HFFc6 (cell line): Measurements from ENCODE around the gene RGS14. TPM values are rescaled to one million over a fixed set of nuclear protein-coding genes. Genes with fewer than 3 reads are reported as not detected.
"Not testable (repeated sequence)": the region's sequence is repeated elsewhere in the genome, so short reads cannot be mapped to it uniquely, and the experiment has no call there.

ENCODE experiments used
- DNase-seq: peaks from one replicate; pipeline ENCODE4 v3.0.0-alpha.2; 2018
- H3K27ac Mint-ChIP-seq: 2 replicates; pipeline ENCODE4 v1.8.0; 2020; ENCODE audit warnings: mild to moderate bottlenecking, mixed read lengths
- H3K27me3 Mint-ChIP-seq: 2 replicates; pipeline ENCODE4 v1.8.0; 2021; ENCODE audit warnings: mild to moderate bottlenecking, moderate library complexity, mixed read lengths; ENCODE audit not compliant: insufficient read depth
- H3K36me3 Mint-ChIP-seq: 2 replicates; pipeline ENCODE4 v1.8.0; 2021; ENCODE audit warnings: low read depth, mixed read lengths
- H3K4me1 Mint-ChIP-seq: 2 replicates; pipeline ENCODE4 v1.8.0; 2020; ENCODE audit warnings: low read depth, mixed read lengths
- H3K4me3 Mint-ChIP-seq: 2 replicates; pipeline ENCODE4 v1.8.0; 2020; ENCODE audit warnings: mild to moderate bottlenecking, moderate library complexity, mixed read lengths
- H3K9me3 Mint-ChIP-seq: 2 replicates; pipeline ENCODE4 v1.8.0; 2020; ENCODE audit warnings: mild to moderate bottlenecking, mixed read lengths
- total RNA-seq, 6 experiments: library from RNA; stranded (reverse); fragmentation: NEBNext Ultra II Directional; extraction: Animal tissue kit (Norgen Biotek cat#: 25700); gene quantifications; 2 replicates in 1 of 6; 3 replicates in 5 of 6; pipeline ENCODE4 v1.2.3, GENCODE V29; 2021
- TF ChIP-seq, protein P1 (sequence below): fragments of 200-600 bp; sonication (generic); IDR thresholded peaks from 2 replicates; pipeline ENCODE4 v1.5.0; 2021; ENCODE audit warnings: antibody characterized with exemption, mild to moderate bottlenecking

The RGS14 gene
- total RNA-seq, 6 experiments from 2014 or later: 1.0 to 2.2 (median 1.2) TPM

DNA sequence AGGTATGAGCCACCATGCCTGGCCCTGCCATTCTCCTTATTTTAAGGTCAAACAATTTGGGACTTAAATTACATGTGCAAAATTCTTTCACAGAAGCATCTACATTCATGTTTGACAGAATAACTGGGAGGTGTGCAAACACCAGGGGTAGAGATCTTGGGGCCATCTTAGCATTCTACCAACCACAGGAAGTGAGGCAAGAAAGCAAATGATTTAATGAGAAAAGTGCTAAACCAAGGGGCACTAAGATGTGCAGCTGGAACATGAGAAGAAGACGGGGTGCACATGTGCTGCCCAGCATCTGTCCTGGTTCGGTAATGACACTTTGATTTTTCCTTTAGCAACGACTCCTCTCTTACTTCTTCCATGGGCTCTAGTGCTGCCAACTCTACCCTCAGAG lies 52.9 kb downstream of the RGS14 start:
- Mint-ChIP-seq H3K9me3 (no peaks in the 10 kb centered on the region), H3K4me1 (0 out of 2 replicates have a peak, but pooled peaks cover 7% of the 10 kb centered on the region), H3K27me3 (peaks cover 22% of the 10 kb centered on the region), H3K4me3 (no peak overlapping the region), H3K27ac (no peak overlapping the region), H3K36me3 (no peaks in the 10 kb centered on the region)
- TF ChIP-seq, protein P1, sequence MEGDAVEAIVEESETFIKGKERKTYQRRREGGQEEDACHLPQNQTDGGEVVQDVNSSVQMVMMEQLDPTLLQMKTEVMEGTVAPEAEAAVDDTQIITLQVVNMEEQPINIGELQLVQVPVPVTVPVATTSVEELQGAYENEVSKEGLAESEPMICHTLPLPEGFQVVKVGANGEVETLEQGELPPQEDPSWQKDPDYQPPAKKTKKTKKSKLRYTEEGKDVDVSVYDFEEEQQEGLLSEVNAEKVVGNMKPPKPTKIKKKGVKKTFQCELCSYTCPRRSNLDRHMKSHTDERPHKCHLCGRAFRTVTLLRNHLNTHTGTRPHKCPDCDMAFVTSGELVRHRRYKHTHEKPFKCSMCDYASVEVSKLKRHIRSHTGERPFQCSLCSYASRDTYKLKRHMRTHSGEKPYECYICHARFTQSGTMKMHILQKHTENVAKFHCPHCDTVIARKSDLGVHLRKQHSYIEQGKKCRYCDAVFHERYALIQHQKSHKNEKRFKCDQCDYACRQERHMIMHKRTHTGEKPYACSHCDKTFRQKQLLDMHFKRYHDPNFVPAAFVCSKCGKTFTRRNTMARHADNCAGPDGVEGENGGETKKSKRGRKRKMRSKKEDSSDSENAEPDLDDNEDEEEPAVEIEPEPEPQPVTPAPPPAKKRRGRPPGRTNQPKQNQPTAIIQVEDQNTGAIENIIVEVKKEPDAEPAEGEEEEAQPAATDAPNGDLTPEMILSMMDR: no peak
- DNase-seq: no peak

DNA sequence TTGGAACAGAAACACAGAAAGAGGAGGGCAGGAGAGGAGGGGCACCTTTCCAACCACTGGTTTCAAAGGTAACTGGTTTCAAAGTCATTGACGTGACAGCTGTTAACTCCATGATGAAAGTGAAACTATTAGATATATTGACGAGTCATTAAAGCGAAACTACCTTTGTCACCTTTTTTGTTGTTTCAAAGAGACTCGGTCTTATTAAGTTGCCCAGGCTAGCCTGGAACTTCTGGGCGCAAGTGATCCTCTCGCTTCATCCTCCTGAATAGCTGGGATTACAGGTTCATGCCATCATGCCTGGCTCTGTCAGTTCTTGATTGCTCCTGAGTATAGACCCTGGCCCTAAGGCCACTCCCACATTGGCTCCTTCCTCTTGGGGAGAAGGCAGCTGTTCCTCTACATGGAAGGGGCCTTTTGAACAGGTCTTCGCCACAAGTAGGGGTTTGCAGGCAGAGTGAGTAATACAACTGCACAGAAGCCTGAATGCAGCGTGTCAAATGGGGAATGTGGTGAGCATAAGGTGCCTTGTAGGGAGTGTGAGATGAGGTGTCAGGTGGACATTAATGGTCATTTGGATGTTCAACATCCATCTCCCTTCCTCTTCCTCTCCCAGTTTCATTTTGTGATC lies 55.0 kb downstream of the RGS14 start:
- TF ChIP-seq, protein P1: no peak
- H3K36me3 Mint-ChIP-seq: no peaks in the 10 kb centered on the region
- no peak overlapping the region for H3K27ac Mint-ChIP-seq
- DNase-seq: no peak
- peaks cover 18% of the 10 kb centered on the region for H3K27me3 Mint-ChIP-seq
- no peak overlapping the region for H3K4me3 Mint-ChIP-seq
- H3K4me1 Mint-ChIP-seq: 0 out of 2 replicates have a peak, but pooled peaks cover 7% of the 10 kb centered on the region
- H3K9me3 Mint-ChIP-seq: no peaks in the 10 kb centered on the region

DNA sequence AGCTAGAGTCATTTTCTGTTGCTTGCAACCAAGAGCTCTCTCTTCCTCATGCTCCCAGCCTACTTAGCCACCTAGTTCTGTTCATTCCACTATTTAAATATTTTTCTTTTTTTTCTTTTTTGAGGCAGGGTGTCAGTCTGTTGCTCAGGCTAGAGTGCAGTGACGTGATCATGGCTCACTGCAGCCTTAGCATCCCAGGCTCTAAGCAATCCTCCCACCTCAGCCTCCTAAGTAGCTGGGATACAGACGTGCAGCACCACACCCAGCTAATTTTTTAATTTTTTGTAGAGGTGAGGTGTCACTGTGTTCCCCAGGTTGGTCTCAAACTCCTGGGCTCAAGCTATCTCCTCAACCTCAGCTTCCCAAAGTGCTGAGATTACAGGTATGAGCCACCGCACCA lies 56.8 kb downstream of the RGS14 start:
- H3K9me3 Mint-ChIP-seq: no peaks in the 10 kb centered on the region
- H3K27me3 Mint-ChIP-seq: peaks cover 17% of the 10 kb centered on the region
- no peak overlapping the region for H3K4me3 Mint-ChIP-seq
- no peak overlapping the region for H3K27ac Mint-ChIP-seq
- H3K36me3 Mint-ChIP-seq: no peaks in the 10 kb centered on the region
- DNase-seq: no peak
- TF ChIP-seq, protein P1: no peak
- 0 out of 2 replicates have a peak, but pooled peaks cover 7% of the 10 kb centered on the region for H3K4me1 Mint-ChIP-seq

DNA sequence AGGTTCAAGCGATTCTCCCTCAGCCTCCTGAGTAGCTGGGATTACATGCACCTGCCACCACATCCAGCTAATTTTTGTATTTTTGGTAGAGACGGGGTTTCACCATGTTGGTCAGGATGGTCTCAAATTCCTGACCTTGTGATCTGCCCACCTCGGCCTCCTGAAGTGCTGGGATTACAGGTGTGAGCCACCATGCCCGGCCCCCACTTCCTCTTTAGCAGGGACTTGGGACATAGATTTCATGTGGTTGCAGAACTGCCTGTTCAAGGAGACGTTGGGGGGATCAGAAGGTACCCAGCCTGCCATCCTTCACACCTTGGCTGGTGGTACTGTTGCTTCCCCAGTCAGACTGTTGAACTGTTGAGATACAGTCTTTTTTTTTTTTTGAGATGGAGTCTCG lies 59.4 kb downstream of the RGS14 start:
- not testable (repeated sequence) for H3K27ac Mint-ChIP-seq, H3K9me3 Mint-ChIP-seq, H3K36me3 Mint-ChIP-seq, H3K4me3 Mint-ChIP-seq, DNase-seq
- H3K27me3 Mint-ChIP-seq: peaks cover 18% of the 10 kb centered on the region
- peaks cover 13% of the 10 kb centered on the region; the same call in 1 of the 2 replicates for H3K4me1 Mint-ChIP-seq

DNA sequence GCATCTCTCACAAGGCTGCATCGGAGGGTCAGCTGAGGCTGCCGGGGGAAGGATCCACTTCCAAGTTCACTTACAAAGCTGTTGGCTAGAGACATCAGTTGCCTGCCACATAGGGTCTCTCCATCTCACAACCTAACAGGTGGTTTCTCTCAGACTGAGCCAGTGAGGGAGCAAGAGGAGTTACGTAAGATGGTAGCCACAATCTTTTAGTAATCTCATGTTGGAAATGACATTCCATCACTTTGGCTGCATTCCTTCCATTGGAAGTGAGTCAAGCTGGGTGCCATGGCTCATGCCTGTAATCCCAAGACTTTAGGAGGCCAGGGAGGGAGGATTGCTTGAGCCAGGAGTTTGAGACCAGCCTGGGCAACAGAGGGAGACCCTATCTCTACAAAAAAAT lies 61.3 kb downstream of the RGS14 start:
- TF ChIP-seq, protein P1: no peak
- H3K36me3 Mint-ChIP-seq: no peaks in the 10 kb centered on the region
- H3K4me1 Mint-ChIP-seq: peaks cover 7% of the 10 kb centered on the region; the same call in 1 of the 2 replicates
- H3K4me3 Mint-ChIP-seq: no peak overlapping the region
- H3K27me3 Mint-ChIP-seq: peaks cover 12% of the 10 kb centered on the region
- peak; percentile 46 for DNase-seq
- no peaks in the 10 kb centered on the region for H3K9me3 Mint-ChIP-seq
- H3K27ac Mint-ChIP-seq: no peak overlapping the region

DNA sequence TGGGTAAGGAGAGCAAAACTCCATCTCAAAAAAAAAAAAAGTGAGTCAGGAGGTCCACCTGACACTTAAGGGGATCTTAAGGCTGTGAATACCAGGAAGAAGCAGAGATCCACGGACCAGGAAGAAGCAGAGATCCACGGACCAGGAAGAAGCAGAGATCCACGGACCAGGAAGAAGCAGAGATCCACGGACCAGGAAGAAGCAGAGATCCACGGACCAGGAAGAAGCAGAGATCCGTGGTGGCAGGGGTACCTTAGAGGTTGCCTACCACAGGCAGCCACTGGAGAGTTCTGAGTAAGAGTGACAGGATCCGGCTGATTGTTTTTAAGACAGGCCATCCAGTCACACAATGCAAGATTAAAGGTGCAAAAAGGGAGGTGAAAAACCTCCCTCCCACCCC lies 62.7 kb downstream of the RGS14 start:
- not testable (repeated sequence) for H3K27me3 Mint-ChIP-seq, H3K4me3 Mint-ChIP-seq, H3K9me3 Mint-ChIP-seq, DNase-seq, H3K27ac Mint-ChIP-seq, H3K36me3 Mint-ChIP-seq
- H3K4me1 Mint-ChIP-seq: peaks cover 12% of the 10 kb centered on the region
